Measurements from ENCODE around the gene LRRC18.

Gene LRRC18

GRCh38 chr10:48878091-48878490, 61.5 kb downstream of the LRRC18 start:
- FAIRE-seq = no peak

GRCh38 chr10:48872234-48872633, 67.4 kb downstream of the LRRC18 start:
- no peak for FAIRE-seq

Data from endometrium (tissue), 2 donors.